Measurements from ENCODE around the gene POLR3H.

POLR3H gene

GRCh38 chr22:41487037-41487935 lies 57.0 kb downstream of the POLR3H start:
- no peak for TF ChIP-seq ZNF843 (tag by site-specific recombination; IDR thresholded peaks at IDR 0.05)
- TF ChIP-seq ZNF629 (tag by site-specific recombination; IDR thresholded peaks at IDR 0.05): no peak
- TF ChIP-seq ZNF121 (tag by site-specific recombination; IDR thresholded peaks at IDR 0.05): no peak
- TF ChIP-seq ZNF433 (tag by site-specific recombination; IDR thresholded peaks at IDR 0.05; ENCODE audit: low read depth): no peak
- TF ChIP-seq ZNF302 (tag by site-specific recombination; IDR thresholded peaks at IDR 0.05; ENCODE audit: low read depth): no peak
- no peak for TF ChIP-seq ZNF704 (tag by site-specific recombination; IDR thresholded peaks at IDR 0.05)
- TF ChIP-seq ZNF426 (tag by site-specific recombination; IDR thresholded peaks at IDR 0.05): no peak
- no peak for TF ChIP-seq PRDM1 (tag by site-specific recombination; IDR thresholded peaks at IDR 0.05)
- TF ChIP-seq KLF1 (tag by site-specific recombination; IDR thresholded peaks at IDR 0.05): no peak
- no peak for TF ChIP-seq ZNF791 (tag by site-specific recombination; IDR thresholded peaks at IDR 0.05)
- ChIA-PET CTCF (interaction anchor here (0.6 to 1.0 kb wide), 4 partner anchors 10 to 922 kb away, joined by 3 to 5 read pairs (median 4); no protein-coding TSS in a partner anchor), POLR2A (no interaction called here)
- H3K4me3 ChIP-seq (ENCODE audit: low read depth, low read length): no peak overlapping the region
- H3K4me1 ChIP-seq (ENCODE audit: control insufficient read depth, insufficient read depth, low read length): peaks cover 25% of the 10 kb centered on the region
- H3K9me3 ChIP-seq (ENCODE audit: control insufficient read depth, insufficient read depth, low read depth, low read length): no peaks in the 10 kb centered on the region
- no peak overlapping the region for H3K27ac ChIP-seq (ENCODE audit: extremely low read depth, low read depth, low read length)
- H3K36me3 ChIP-seq (ENCODE audit: control insufficient read depth in 2 of 2, insufficient read depth in 1 of 2, low read length in 2 of 2): no peaks in the 10 kb centered on the region; a peak in 1 of 3 replicates

GRCh38 chr22:41485033-41485432 lies 59.2 kb downstream of the POLR3H start:
- TF ChIP-seq ZNF362 (tag by site-specific recombination; IDR thresholded peaks at IDR 0.05) (peak; percentile 44; the same call in 1 of the 2 replicates), KLF1 (tag by site-specific recombination; IDR thresholded peaks at IDR 0.05) (0 out of 2 replicates have a peak, but pooled peaks have one; percentile 8), ZNF391 (tag by site-specific recombination; IDR thresholded peaks at IDR 0.05; ENCODE audit: borderline replicate concordance, low read depth) (no peak), ZNF548 (tag by site-specific recombination; IDR thresholded peaks at IDR 0.05) (no peak)
- H3K27ac ChIP-seq (ENCODE audit: extremely low read depth, low read depth, low read length): no peak overlapping the region
- CTCF ChIA-PET: interaction anchor here (1.5 kb wide), 1 partner anchor 33 kb away, joined by 5 read pairs; no protein-coding TSS in a partner anchor
- H3K4me1 ChIP-seq (ENCODE audit: control insufficient read depth, insufficient read depth, low read length): peaks cover 8% of the 10 kb centered on the region; the same call in 1 of the 2 replicates
- no peaks in the 10 kb centered on the region for H3K9me3 ChIP-seq (ENCODE audit: control insufficient read depth, insufficient read depth, low read depth, low read length)
- POLR2A ChIA-PET: interaction anchor here (1.2 kb wide), 1 partner anchor 39 kb away, joined by 3 read pairs; the partner anchor contains the start of gene TOB2
- H3K36me3 ChIP-seq (ENCODE audit: control insufficient read depth in 2 of 2, insufficient read depth in 1 of 2, low read length in 2 of 2): peaks cover 0 to 3% of the 10 kb centered on the region in 2 experiments; a peak in 2 of 3 replicates
- no peak overlapping the region for H3K4me3 ChIP-seq (ENCODE audit: low read depth, low read length)

DNA sequence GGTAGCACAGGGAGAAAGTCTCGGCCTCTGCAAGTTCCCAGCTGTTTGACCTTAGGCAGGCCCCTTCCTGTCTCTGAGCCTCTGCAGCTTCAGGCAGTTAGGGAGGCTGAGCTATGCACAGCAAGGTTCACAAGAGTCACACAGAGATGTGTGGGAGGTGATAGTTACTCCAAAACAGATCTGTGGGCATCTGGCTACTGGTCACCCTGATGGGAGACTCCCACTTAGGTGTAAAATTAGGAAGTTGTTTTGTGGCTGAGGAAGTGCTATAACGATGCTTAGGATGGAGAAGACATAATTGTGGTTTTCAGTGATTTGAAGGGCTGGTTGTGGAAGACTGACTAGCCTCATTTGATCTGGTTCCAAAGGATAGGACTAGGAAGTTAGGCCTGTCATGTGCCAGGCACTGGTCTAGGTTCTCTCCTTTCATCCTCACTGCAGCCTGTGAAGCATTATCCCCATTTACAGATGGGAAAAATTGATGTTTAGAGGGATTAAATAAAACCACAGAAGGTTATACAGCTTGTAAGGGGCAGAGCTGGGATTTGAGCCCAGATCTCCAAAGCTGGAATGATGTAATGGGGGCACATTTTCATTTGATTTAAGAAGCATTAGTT lies 61.8 kb downstream of the POLR3H start:
- no peak overlapping the region for H3K27ac ChIP-seq (ENCODE audit: extremely low read depth, low read depth, low read length)
- peaks cover 3 to 7% of the 10 kb centered on the region in 2 experiments; a peak in 2 of 3 replicates for H3K36me3 ChIP-seq (ENCODE audit: control insufficient read depth in 2 of 2, insufficient read depth in 1 of 2, low read length in 2 of 2)
- peaks cover 3% of the 10 kb centered on the region; the same call in 1 of the 2 replicates for H3K4me1 ChIP-seq (ENCODE audit: control insufficient read depth, insufficient read depth, low read length)
- TF ChIP-seq OVOL3 (tag by site-specific recombination; IDR thresholded peaks at IDR 0.05): no peak
- no peak for TF ChIP-seq KLF10 (tag by site-specific recombination; IDR thresholded peaks at IDR 0.05)
- TF ChIP-seq EGR2 (tag by site-specific recombination; IDR thresholded peaks at IDR 0.05; ENCODE audit: low read depth): peak; percentile 84
- peak; percentile 74 for TF ChIP-seq ZFHX2 (tag by site-specific recombination; conservative IDR thresholded peaks at IDR 0.05)
- TF ChIP-seq, protein P1, sequence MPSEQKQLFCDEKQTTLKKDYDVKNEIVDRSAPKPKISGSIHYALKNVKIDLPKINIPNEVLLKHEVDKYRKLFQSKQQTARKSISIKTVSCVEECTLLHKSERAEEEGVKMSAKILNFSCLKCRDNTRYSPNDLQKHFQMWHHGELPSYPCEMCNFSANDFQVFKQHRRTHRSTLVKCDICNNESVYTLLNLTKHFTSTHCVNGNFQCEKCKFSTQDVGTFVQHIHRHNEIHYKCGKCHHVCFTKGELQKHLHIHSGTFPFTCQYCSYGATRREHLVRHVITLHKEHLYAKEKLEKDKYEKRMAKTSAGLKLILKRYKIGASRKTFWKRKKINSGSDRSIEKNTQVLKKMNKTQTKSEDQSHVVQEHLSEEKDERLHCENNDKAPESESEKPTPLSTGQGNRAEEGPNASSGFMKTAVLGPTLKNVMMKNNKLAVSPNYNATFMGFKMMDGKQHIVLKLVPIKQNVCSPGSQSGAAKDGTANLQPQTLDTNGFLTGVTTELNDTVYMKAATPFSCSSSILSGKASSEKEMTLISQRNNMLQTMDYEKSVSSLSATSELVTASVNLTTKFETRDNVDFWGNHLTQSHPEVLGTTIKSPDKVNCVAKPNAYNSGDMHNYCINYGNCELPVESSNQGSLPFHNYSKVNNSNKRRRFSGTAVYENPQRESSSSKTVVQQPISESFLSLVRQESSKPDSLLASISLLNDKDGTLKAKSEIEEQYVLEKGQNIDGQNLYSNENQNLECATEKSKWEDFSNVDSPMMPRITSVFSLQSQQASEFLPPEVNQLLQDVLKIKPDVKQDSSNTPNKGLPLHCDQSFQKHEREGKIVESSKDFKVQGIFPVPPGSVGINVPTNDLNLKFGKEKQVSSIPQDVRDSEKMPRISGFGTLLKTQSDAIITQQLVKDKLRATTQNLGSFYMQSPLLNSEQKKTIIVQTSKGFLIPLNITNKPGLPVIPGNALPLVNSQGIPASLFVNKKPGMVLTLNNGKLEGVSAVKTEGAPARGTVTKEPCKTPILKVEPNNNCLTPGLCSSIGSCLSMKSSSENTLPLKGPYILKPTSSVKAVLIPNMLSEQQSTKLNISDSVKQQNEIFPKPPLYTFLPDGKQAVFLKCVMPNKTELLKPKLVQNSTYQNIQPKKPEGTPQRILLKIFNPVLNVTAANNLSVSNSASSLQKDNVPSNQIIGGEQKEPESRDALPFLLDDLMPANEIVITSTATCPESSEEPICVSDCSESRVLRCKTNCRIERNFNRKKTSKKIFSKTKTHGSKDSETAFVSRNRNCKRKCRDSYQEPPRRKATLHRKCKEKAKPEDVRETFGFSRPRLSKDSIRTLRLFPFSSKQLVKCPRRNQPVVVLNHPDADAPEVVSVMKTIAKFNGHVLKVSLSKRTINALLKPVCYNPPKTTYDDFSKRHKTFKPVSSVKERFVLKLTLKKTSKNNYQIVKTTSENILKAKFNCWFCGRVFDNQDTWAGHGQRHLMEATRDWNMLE (tag by site-specific recombination; conservative IDR thresholded peaks at IDR 0.05; ENCODE audit: low read depth): no peak
- TF ChIP-seq SP2 (tag by site-specific recombination; IDR thresholded peaks at IDR 0.05): no peak
- H3K9me3 ChIP-seq (ENCODE audit: control insufficient read depth, insufficient read depth, low read depth, low read length): no peaks in the 10 kb centered on the region
- CTCF ChIA-PET: interaction anchor here (0.7 to 4.0 kb wide), 3 partner anchors 15 to 35 kb away, joined by 3 to 28 read pairs (median 3); no protein-coding TSS in a partner anchor
- H3K4me3 ChIP-seq (ENCODE audit: low read depth, low read length): no peak overlapping the region
- POLR2A ChIA-PET: no interaction called here
